GM21447 (cell line): Measurements from ENCODE around the gene SYNPO2.
"Not testable (repeated sequence)": the region's sequence is repeated elsewhere in the genome, so short reads cannot be mapped to it uniquely, and the experiment has no call there.

Experiments
- ATAC-seq: cut with Tn5 transposase; IDR thresholded peaks from one replicate; pipeline ENCODE4 v1.9.1; 2021; ENCODE audit not compliant: unreplicated experiment

SYNPO2 gene

GRCh38 chr4:119053245-119053644 lies 164.6 kb downstream of the SYNPO2 start:
- no peak for ATAC-seq

GRCh38 chr4:119053997-119054396 lies 165.3 kb downstream of the SYNPO2 start:
- ATAC-seq, result no peak

- ATAC-seq, result no peak
Measured at GRCh38 chr4:119057417-119057816, 168.8 kb downstream of the SYNPO2 start.

GRCh38 chr4:119059221-119059620 lies 170.6 kb downstream of the SYNPO2 start:
- ATAC-seq, result no peak

- ATAC-seq, result not testable (repeated sequence)
Measured at GRCh38 chr4:119067125-119067524, 178.5 kb downstream of the SYNPO2 start.

GRCh38 chr4:119067670-119068360 lies 179.2 kb downstream of the SYNPO2 start:
- ATAC-seq, result not testable (repeated sequence)

- no peak for ATAC-seq
Measured at GRCh38 chr4:119068529-119068962, 179.9 kb downstream of the SYNPO2 start.

- ATAC-seq, result no peak
Measured at GRCh38 chr4:119070301-119070700, 181.6 kb downstream of the SYNPO2 start.

- no peak for ATAC-seq
Measured at GRCh38 chr4:119080721-119081541, 192.3 kb downstream of the SYNPO2 start.

- no peak for ATAC-seq
Measured at GRCh38 chr4:119081542-119081859, 192.8 kb downstream of the SYNPO2 start.

- no peak for ATAC-seq
Measured at GRCh38 chr4:119081943-119082342, 193.3 kb downstream of the SYNPO2 start.

GRCh38 chr4:119082661-119083060 lies 194.0 kb downstream of the SYNPO2 start:
- no peak for ATAC-seq

- no peak for ATAC-seq
Measured at GRCh38 chr4:119084513-119084912, 195.9 kb downstream of the SYNPO2 start.

- no peak for ATAC-seq
Measured at GRCh38 chr4:119087121-119087520, 198.5 kb downstream of the SYNPO2 start.

GRCh38 chr4:119087656-119088055 lies 199.0 kb downstream of the SYNPO2 start:
- ATAC-seq, result no peak

GRCh38 chr4:119093042-119093827 lies 204.6 kb downstream of the SYNPO2 start:
- no peak for ATAC-seq

- no peak for ATAC-seq
Measured at GRCh38 chr4:119097282-119097900, 208.7 kb downstream of the SYNPO2 start.

GRCh38 chr4:119098306-119098705 lies 209.7 kb downstream of the SYNPO2 start:
- ATAC-seq, result no peak

- no peak for ATAC-seq
Measured at GRCh38 chr4:119099227-119099810, 210.7 kb downstream of the SYNPO2 start.

- no peak for ATAC-seq
Measured at GRCh38 chr4:119100655-119101054, 212.0 kb downstream of the SYNPO2 start.

- ATAC-seq, result no peak
Measured at GRCh38 chr4:119103263-119103662, 214.6 kb downstream of the SYNPO2 start.
